Brain microvascular endothelial cell (primary cell): ENCODE results near the gene SLC4A2.

Experiments
- DNase-seq: peaks from one replicate; pipeline ENCODE4 v3.0.0-alpha.2; 2020
- H3K27ac ChIP-seq: fragments of 250-450 bp; sonication (Bioruptor Pico); 2 replicates; pipeline ENCODE4 v1.5.1; 2020; ENCODE audit warnings: mild to moderate bottlenecking, moderate library complexity
- H3K27me3 ChIP-seq: fragments of 250-450 bp; sonication (Bioruptor Pico); replicated peaks from 2 replicates; pipeline ENCODE4 v1.5.1; 2020; ENCODE audit warnings: mild to moderate bottlenecking
- H3K36me3 ChIP-seq: fragments of 250-450 bp; sonication (Bioruptor Pico); replicated peaks from 2 replicates; pipeline ENCODE4 v1.5.1; 2020; ENCODE audit warnings: mild to moderate bottlenecking
- H3K4me3 ChIP-seq: 2 replicates; pipeline ENCODE4 v1.5.1; 2011; ENCODE audit warnings: low read depth, mild to moderate bottlenecking, control low read depth, low read length, moderate library complexity
- CTCF ChIP-seq: IDR thresholded peaks from 2 replicates; pipeline ENCODE4 v1.5.1; 2011; ENCODE audit warnings: low read depth, mild to moderate bottlenecking, moderate library complexity, low read length, control low read depth, inconsistent platforms; ENCODE audit errors: missing control alignments
- in situ Hi-C: cut with HindIII; loops from 2 replicates; pipeline ENCODE4 v1.10.0; 2017; ENCODE audit warnings: low sequenced_read_pairs, low pct_ligation_motif_present

SLC4A2 gene

GRCh38 chr7:151016942-151017341 lies 42.4 kb upstream of the SLC4A2 start:
- no peak overlapping the region for H3K4me3 ChIP-seq
- in situ Hi-C loops = no loop called here
- TF ChIP-seq CTCF = no peak
- no peak overlapping the region for H3K27ac ChIP-seq
- no peak for DNase-seq
- no peaks in the 10 kb centered on the region for H3K36me3 ChIP-seq
- H3K27me3 ChIP-seq = peaks cover 33% of the 10 kb centered on the region

GRCh38 chr7:151017370-151017952 lies 41.9 kb upstream of the SLC4A2 start:
- H3K27me3 ChIP-seq = peaks cover 31% of the 10 kb centered on the region
- no peak overlapping the region for H3K4me3 ChIP-seq
- H3K36me3 ChIP-seq = no peaks in the 10 kb centered on the region
- DNase-seq = no peak
- TF ChIP-seq CTCF = no peak
- in situ Hi-C loops = no loop called here
- no peak overlapping the region for H3K27ac ChIP-seq

- TF ChIP-seq CTCF = peak; percentile 93
- H3K27me3 ChIP-seq = peaks cover 29% of the 10 kb centered on the region
These were observed 41.4 kb upstream of the SLC4A2 start for GRCh38 chr7:151017953-151018420.

GRCh38 chr7:151018421-151019129 lies 40.8 kb upstream of the SLC4A2 start:
- Histone ChIP-seq H3K4me3 (peak overlapping the region; percentile 15), H3K27me3 (peaks cover 27% of the 10 kb centered on the region), H3K27ac (no peak overlapping the region), H3K36me3 (no peaks in the 10 kb centered on the region)
- in situ Hi-C loops = no loop called here
- no peak for TF ChIP-seq CTCF
- DNase-seq = no peak

More at GRCh38 chr7:151017953-151018420, 41.4 kb upstream of the SLC4A2 start:
- peak; percentile 35 for DNase-seq
- in situ Hi-C loops = no loop called here
- no peak overlapping the region for H3K4me3 ChIP-seq
- H3K27ac ChIP-seq = no peak overlapping the region
- no peaks in the 10 kb centered on the region for H3K36me3 ChIP-seq

GRCh38 chr7:151019130-151019447 lies 40.3 kb upstream of the SLC4A2 start:
- in situ Hi-C loops = no loop called here
- Histone ChIP-seq H3K36me3 (no peaks in the 10 kb centered on the region), H3K4me3 (no peak overlapping the region), H3K27me3 (peaks cover 27% of the 10 kb centered on the region), H3K27ac (no peak overlapping the region)
- TF ChIP-seq CTCF = no peak
- DNase-seq = no peak

GRCh38 chr7:151020231-151020630 lies 39.2 kb upstream of the SLC4A2 start:
- TF ChIP-seq CTCF = no peak
- no peak for DNase-seq
- Histone ChIP-seq H3K36me3 (no peaks in the 10 kb centered on the region), H3K4me3 (no peak overlapping the region), H3K27me3 (peaks cover 27% of the 10 kb centered on the region), H3K27ac (no peak overlapping the region)
- in situ Hi-C loops = no loop called here
